Sigmoid colon (tissue), 4 donors: ENCODE data around the gene SLC12A8.

Source experiments
- EP300 ChIP-seq, 4 donors: sonication (generic); formaldehyde crosslinking; IDR thresholded peaks; one replicate each; pipeline ENCODE4 v1.6.1; 2017; ENCODE audit warnings: antibody characterized with exemption in 4 of 4
- POLR2A ChIP-seq, 2 donors: fragments of 450-650 bp; IDR thresholded peaks; one replicate each; pipeline ENCODE4 v1.6.1; 2016; ENCODE audit warnings: antibody characterized with exemption in 2 of 2, mild to moderate bottlenecking in 2 of 2, moderate library complexity in 2 of 2
- POLR2AphosphoS5 ChIP-seq, 4 donors: sonication (generic); formaldehyde crosslinking; IDR thresholded peaks; one replicate each; pipeline ENCODE4 v1.6.1; 2017; ENCODE audit warnings: antibody characterized with exemption in 4 of 4
- TF ChIP-seq, protein P1 (sequence below), 4 experiments: fragments of 450-650 bp in 3 of 4; fragments of 200-600 bp in 1 of 4; IDR thresholded peaks; one replicate each; pipeline ENCODE4 v1.5.1; 2016 to 2019; ENCODE audit warnings: antibody characterized with exemption in 4 of 4, mild to moderate bottlenecking in 3 of 4, moderate library complexity in 2 of 4

DNA sequence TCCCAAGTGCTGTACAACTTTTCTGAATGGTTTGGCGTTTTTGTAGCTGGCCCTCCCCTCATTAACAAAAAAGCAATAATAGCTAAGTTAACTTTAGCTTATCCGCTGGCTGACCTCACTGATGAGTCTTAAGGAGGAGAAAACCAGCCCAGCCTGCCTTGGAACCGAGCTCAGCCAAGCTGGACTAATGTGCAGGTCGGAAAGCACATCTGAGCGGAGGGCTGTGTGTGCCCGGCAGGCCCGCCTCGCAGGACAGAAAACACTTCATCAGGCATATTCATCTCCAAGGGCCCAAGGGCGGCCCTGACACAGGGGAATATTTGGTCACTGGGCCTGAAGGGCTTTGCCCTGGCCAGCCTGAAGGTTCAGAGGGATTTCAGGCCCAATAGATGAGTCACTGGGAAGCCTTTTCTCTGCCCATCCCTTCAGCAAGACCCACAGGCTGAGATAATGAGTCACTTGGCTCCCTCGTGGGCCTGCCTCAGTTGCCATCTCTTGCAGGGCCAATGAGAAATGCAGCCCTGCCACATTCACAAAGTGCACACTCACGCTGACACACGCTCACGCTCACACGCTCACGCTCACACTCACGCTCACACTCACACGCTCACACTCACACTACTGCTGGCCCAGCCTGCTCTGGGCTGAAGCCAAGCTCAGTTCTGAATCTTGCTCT, 75.1 kb downstream of the SLC12A8 start:
- TF ChIP-seq, protein P1, sequence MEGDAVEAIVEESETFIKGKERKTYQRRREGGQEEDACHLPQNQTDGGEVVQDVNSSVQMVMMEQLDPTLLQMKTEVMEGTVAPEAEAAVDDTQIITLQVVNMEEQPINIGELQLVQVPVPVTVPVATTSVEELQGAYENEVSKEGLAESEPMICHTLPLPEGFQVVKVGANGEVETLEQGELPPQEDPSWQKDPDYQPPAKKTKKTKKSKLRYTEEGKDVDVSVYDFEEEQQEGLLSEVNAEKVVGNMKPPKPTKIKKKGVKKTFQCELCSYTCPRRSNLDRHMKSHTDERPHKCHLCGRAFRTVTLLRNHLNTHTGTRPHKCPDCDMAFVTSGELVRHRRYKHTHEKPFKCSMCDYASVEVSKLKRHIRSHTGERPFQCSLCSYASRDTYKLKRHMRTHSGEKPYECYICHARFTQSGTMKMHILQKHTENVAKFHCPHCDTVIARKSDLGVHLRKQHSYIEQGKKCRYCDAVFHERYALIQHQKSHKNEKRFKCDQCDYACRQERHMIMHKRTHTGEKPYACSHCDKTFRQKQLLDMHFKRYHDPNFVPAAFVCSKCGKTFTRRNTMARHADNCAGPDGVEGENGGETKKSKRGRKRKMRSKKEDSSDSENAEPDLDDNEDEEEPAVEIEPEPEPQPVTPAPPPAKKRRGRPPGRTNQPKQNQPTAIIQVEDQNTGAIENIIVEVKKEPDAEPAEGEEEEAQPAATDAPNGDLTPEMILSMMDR (IDR thresholded peaks at IDR 0.05): no peak
- TF ChIP-seq POLR2A (IDR thresholded peaks at IDR 0.05) (no peak), POLR2AphosphoS5 (IDR thresholded peaks at IDR 0.05) (no peak), EP300 (IDR thresholded peaks at IDR 0.05) (no peak)
